WERI-Rb-1 (cell line): ENCODE results near the gene SLC17A4.
A peak's percentile ranks its signal among the peaks of the same experiment; 100 is the strongest.
"Not testable (repeated sequence)": the region's sequence is repeated elsewhere in the genome, so short reads cannot be mapped to it uniquely, and the experiment has no call there.

Experiments
- DNase-seq: peaks from one replicate; pipeline ENCODE4 v3.0.0-alpha.2; 2020
- H3K27ac ChIP-seq: fragments of 250-450 bp; sonication (Bioruptor Pico); 2 replicates; pipeline ENCODE4 v1.5.1; 2020; ENCODE audit warnings: mild to moderate bottlenecking, moderate library complexity
- H3K27me3 ChIP-seq: fragments of 250-450 bp; sonication (Bioruptor Pico); 2 replicates; pipeline ENCODE4 v1.5.1; 2021; ENCODE audit warnings: mild to moderate bottlenecking, low read depth, moderate library complexity; ENCODE audit not compliant: insufficient read depth, severe bottlenecking
- H3K36me3 ChIP-seq: fragments of 250-450 bp; sonication (Bioruptor Pico); 2 replicates; pipeline ENCODE4 v1.5.1; 2020; ENCODE audit warnings: mild to moderate bottlenecking, moderate library complexity
- H3K4me3 ChIP-seq: 2 replicates; pipeline ENCODE4 v1.5.1; 2011; ENCODE audit warnings: low read depth, mild to moderate bottlenecking, control low read depth, low read length
- H3K9me3 ChIP-seq: fragments of 250-450 bp; sonication (Bioruptor Pico); 2 replicates; pipeline ENCODE4 v1.5.1; 2021; ENCODE audit warnings: mild to moderate bottlenecking, moderate library complexity; ENCODE audit not compliant: severe bottlenecking
- CTCF ChIP-seq: IDR thresholded peaks from 2 replicates; pipeline ENCODE4 v1.5.1; 2011; ENCODE audit warnings: low read depth, mild to moderate bottlenecking, control low read depth, inconsistent platforms, low read length

SLC17A4 gene

GRCh38 chr6:25746968-25747367 is 7.6 kb upstream of the SLC17A4 start:
- TF ChIP-seq CTCF = peak; percentile 43
- no peaks in the 10 kb centered on the region for H3K9me3 ChIP-seq
- H3K27ac ChIP-seq = no peak overlapping the region
- no peaks in the 10 kb centered on the region for H3K27me3 ChIP-seq
- no peaks in the 10 kb centered on the region for H3K36me3 ChIP-seq
- no peak for DNase-seq
- no peak overlapping the region for H3K4me3 ChIP-seq

GRCh38 chr6:25747477-25747876 is 7.1 kb upstream of the SLC17A4 start:
- Histone ChIP-seq H3K27me3 (no peaks in the 10 kb centered on the region), H3K27ac (no peak overlapping the region), H3K9me3 (no peaks in the 10 kb centered on the region), H3K4me3 (no peak overlapping the region), H3K36me3 (no peaks in the 10 kb centered on the region)
- DNase-seq = no peak
- TF ChIP-seq CTCF = no peak

GRCh38 chr6:25748049-25748448 is 6.5 kb upstream of the SLC17A4 start:
- DNase-seq = no peak
- H3K27me3 ChIP-seq = no peaks in the 10 kb centered on the region
- no peak overlapping the region for H3K4me3 ChIP-seq
- no peaks in the 10 kb centered on the region for H3K36me3 ChIP-seq
- no peak for TF ChIP-seq CTCF
- peak overlapping the region; percentile 11 for H3K27ac ChIP-seq
- no peaks in the 10 kb centered on the region for H3K9me3 ChIP-seq

GRCh38 chr6:25748601-25749517 is 5.7 kb upstream of the SLC17A4 start:
- not testable (repeated sequence) for H3K4me3 ChIP-seq, H3K9me3 ChIP-seq, H3K36me3 ChIP-seq, H3K27me3 ChIP-seq
- peak; percentile 81 for DNase-seq
- H3K27ac ChIP-seq = peak overlapping the region; percentile 33

GRCh38 chr6:25749837-25750236 is 4.7 kb upstream of the SLC17A4 start:
- Histone ChIP-seq H3K36me3 (no peaks in the 10 kb centered on the region), H3K27ac (no peak overlapping the region), H3K9me3 (no peaks in the 10 kb centered on the region), H3K4me3 (no peak overlapping the region), H3K27me3 (no peaks in the 10 kb centered on the region)
- TF ChIP-seq CTCF = no peak
- DNase-seq = no peak

- Histone ChIP-seq H3K4me3 (no peak overlapping the region), H3K36me3 (no peaks in the 10 kb centered on the region), H3K9me3 (no peaks in the 10 kb centered on the region), H3K27me3 (no peaks in the 10 kb centered on the region), H3K27ac (no peak overlapping the region)
- no peak for TF ChIP-seq CTCF
- no peak for DNase-seq
Observed at GRCh38 chr6:25750906-25751305, 3.6 kb upstream of the SLC17A4 start.
